Left lung (tissue), 10 donors: Measurements from ENCODE around the gene CCNO. TPM values are rescaled to one million over a fixed set of nuclear protein-coding genes. Genes with fewer than 3 reads are reported as not detected.

ENCODE experiments used
- ATAC-seq: fragments of 200-7000 bp; cut with Tn5 transposase; one replicate; pipeline ENCODE4 v1.9.1; 2020; ENCODE audit warnings: moderate library complexity
- DNase-seq, 4 donors: peaks; one replicate each; pipeline ENCODE4 v3.0.0-alpha.2; 2013 to 2020
- H3K27ac ChIP-seq, 2 donors: fragments of 200-600 bp; sonication (generic) in 1 of 2; one replicate each; pipeline versions ENCODE4 v1.5.0 to v1.8.0; 2020 to 2021
- H3K27me3 ChIP-seq, 2 donors: fragments of 200-600 bp; sonication (generic) in 1 of 2; one replicate each; pipeline versions ENCODE4 v1.5.0 to v1.8.0; 2020 to 2021
- H3K36me3 ChIP-seq, 2 donors: fragments of 200-600 bp; sonication (generic) in 1 of 2; one replicate each; pipeline versions ENCODE4 v1.5.0 to v1.8.0; 2020 to 2021
- H3K4me1 ChIP-seq, 2 donors: fragments of 200-600 bp; one replicate each; pipeline ENCODE4 v1.8.0; 2021
- H3K4me3 ChIP-seq, 2 donors: fragments of 200-600 bp; sonication (generic) in 1 of 2; one replicate each; pipeline versions ENCODE4 v1.5.0 to v1.8.0; 2020 to 2021; ENCODE audit warnings: mild to moderate bottlenecking in 1 of 2
- H3K9me3 ChIP-seq, 2 donors: fragments of 200-600 bp; sonication (generic) in 1 of 2; one replicate each; pipeline versions ENCODE4 v1.5.0 to v1.8.0; 2020 to 2021
- CTCF ChIP-seq, 2 donors: fragments of 200-600 bp; sonication (generic) in 1 of 2; IDR thresholded peaks; one replicate each; pipeline versions ENCODE4 v1.5.0 to v1.8.0; 2021; ENCODE audit warnings: antibody characterized with exemption in 2 of 2
- intact Hi-C, 2 donors: fragments of 100-400 bp; cut with DNase I; formaldehyde crosslinking; loops; one replicate each; pipeline versions ENCODE4 v1.11.2 to v1.14.2; 2022
- polyA plus RNA-seq, 6 donors: library from polyadenylated mRNA; unstranded; fragments of 120-200 nt; gene quantifications; one replicate each; pipeline ENCODE4 v1.2.1, GENCODE V29; 2013; ENCODE audit not compliant: insufficient read length in 6 of 6
- total RNA-seq, 2 donors: library from RNA; stranded (reverse); fragmentation: NEBNext Ultra II Directional; extraction: Animal tissue kit (Norgen Biotek cat#: 25700); gene quantifications; one replicate each; pipeline ENCODE4 v1.2.1, GENCODE V29; 2021
- donor health status: DM: no; HTN: yes; CAD: no.
- donor health status: DM: no; HTN: no; CAD: no.

Gene CCNO
- total and polyA plus RNA-seq, 8 donors, result 0.23 to 8.4 (median 4.2) TPM

DNA sequence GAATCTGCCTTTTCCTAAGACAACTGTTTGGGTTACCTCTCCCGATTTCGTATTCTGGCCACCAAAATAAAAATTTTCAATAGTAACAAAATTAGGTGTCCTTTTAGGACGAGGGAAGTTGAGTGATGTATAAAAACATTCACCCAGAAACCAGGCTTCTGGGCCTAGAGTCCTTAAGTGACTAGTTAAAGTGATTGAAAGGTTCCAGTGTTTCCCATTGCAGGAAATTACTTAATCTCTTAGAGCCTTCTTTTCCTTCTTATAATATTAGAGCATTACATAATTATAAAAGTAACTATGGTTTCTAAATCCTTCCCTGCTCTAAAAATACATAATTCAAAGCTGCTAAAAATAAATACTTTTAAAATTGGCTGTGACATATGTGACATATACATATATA is 13.6 kb downstream of the CCNO start:
- H3K4me1 ChIP-seq, result peaks cover 5 to 17% of the 10 kb centered on the region in 2 donors
- no peak overlapping the region for H3K27ac ChIP-seq
- intact Hi-C loops, result no loop called here
- DNase-seq (no peak), ATAC-seq (peak; percentile 60)
- H3K9me3 ChIP-seq, result no peaks in the 10 kb centered on the region
- no peaks in the 10 kb centered on the region for H3K36me3 ChIP-seq
- H3K27me3 ChIP-seq, result peaks cover 61 to 79% of the 10 kb centered on the region in 2 donors
- no peak overlapping the region for H3K4me3 ChIP-seq
- TF ChIP-seq CTCF (IDR thresholded peaks at IDR 0.05), result no peak

- intact Hi-C loops, result no loop called here
- Histone ChIP-seq H3K36me3 (no peaks in the 10 kb centered on the region), H3K27me3 (peaks cover 53 to 72% of the 10 kb centered on the region in 2 donors), H3K4me1 (peaks cover 5 to 17% of the 10 kb centered on the region in 2 donors), H3K4me3 (no peak overlapping the region), H3K9me3 (no peaks in the 10 kb centered on the region), H3K27ac (no peak overlapping the region)
- peak in 2 of 4 donors; percentile 84 to 92 for DNase-seq
- ATAC-seq, result peak; percentile 82
- no peak for TF ChIP-seq CTCF (IDR thresholded peaks at IDR 0.05)
Measured at GRCh38 chr5:55218967-55219366, 14.4 kb downstream of the CCNO start.

- Histone ChIP-seq H3K36me3 (no peaks in the 10 kb centered on the region), H3K9me3 (no peaks in the 10 kb centered on the region), H3K27ac (no peak overlapping the region), H3K27me3 (peaks cover 0 to 26% of the 10 kb centered on the region in 2 donors), H3K4me3 (no peak overlapping the region), H3K4me1 (no peaks in the 10 kb centered on the region)
- ATAC-seq, result no peak
- intact Hi-C loops, result no loop called here
- no peak for DNase-seq
- no peak for TF ChIP-seq CTCF (IDR thresholded peaks at IDR 0.05)
Measured at GRCh38 chr5:55211184-55211874, 22.1 kb downstream of the CCNO start.

- intact Hi-C loops, result no loop called here
- Histone ChIP-seq H3K4me3 (no peak overlapping the region), H3K27me3 (peaks cover 7 to 44% of the 10 kb centered on the region in 2 donors), H3K9me3 (no peaks in the 10 kb centered on the region), H3K36me3 (no peaks in the 10 kb centered on the region), H3K27ac (no peak overlapping the region), H3K4me1 (no peaks in the 10 kb centered on the region)
- no peak for TF ChIP-seq CTCF (IDR thresholded peaks at IDR 0.05)
- no peak for ATAC-seq
- no peak for DNase-seq
Measured at GRCh38 chr5:55205001-55205400, 28.4 kb downstream of the CCNO start.

DNA sequence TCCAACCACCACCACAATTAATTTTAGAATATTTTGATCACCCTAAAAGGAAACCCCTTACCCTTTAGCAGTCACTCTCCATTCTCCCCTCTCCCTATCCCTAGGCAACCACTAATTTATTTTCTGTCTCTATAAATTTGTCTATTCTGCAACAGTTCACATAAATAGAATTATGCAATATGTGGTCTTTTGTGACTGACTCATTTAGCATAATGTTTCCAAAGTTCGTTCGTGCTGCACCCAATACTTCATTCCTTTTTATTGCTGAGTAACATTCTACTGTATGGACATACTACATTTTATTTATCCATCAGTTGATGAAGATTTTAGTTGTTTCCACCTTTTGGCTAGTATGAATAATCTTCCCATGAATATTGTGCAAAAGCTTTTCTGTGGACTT is 42.2 kb downstream of the CCNO start:
- Histone ChIP-seq H3K4me1 (no peaks in the 10 kb centered on the region), H3K4me3 (no peak overlapping the region), H3K36me3 (no peaks in the 10 kb centered on the region), H3K27me3 (peaks cover 68 to 100% of the 10 kb centered on the region in 2 donors), H3K9me3 (no peaks in the 10 kb centered on the region), H3K27ac (no peak overlapping the region)
- TF ChIP-seq CTCF (IDR thresholded peaks at IDR 0.05), result no peak
- intact Hi-C loops, result no loop called here
- DNase-seq (no peak), ATAC-seq (no peak)
